ENCODE data around the gene CDK17. TPM values are rescaled to one million over a fixed set of nuclear protein-coding genes. Genes with fewer than 3 reads are reported as not detected.
A peak's percentile ranks its signal among the peaks of the same experiment; 100 is the strongest.

The CDK17 gene
- total and polyA plus RNA-seq, 12 donors = 8.5 to 32.4 (median 21.0) TPM

DNA sequence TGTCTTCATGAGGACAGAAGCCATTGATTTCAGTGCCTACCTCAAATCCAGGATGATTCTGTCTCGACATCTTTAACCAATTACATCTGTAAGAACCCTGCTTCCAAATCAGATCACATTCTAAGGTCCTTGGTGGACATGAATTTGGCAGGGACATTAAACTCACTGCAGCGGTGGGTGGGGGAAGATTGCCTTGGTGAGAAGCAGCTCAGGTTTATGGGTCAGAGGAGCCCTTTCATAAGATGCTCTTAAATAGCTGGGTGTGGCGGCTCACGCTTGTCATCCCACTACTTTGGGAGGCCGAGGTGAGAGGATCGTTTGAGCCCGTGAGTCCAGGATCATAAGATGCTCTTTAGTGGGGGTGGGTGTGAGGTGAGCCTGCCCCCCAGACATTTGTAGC, 163.2 kb downstream of the CDK17 start:
- Histone ChIP-seq H3K9me3 (no peaks in the 10 kb centered on the region), H3K4me3 (no peak overlapping the region), H3K27me3 (no peaks in the 10 kb centered on the region), H3K27ac (peak overlapping the region; percentile 41 to 86 (median 74)), H3K36me3 (peaks cover 0 to 14% (median 0%) of the 10 kb centered on the region in 9 donors), H3K4me1 (peaks cover 63 to 99% (median 92%) of the 10 kb centered on the region in 9 donors)
- TF ChIP-seq, protein P1, sequence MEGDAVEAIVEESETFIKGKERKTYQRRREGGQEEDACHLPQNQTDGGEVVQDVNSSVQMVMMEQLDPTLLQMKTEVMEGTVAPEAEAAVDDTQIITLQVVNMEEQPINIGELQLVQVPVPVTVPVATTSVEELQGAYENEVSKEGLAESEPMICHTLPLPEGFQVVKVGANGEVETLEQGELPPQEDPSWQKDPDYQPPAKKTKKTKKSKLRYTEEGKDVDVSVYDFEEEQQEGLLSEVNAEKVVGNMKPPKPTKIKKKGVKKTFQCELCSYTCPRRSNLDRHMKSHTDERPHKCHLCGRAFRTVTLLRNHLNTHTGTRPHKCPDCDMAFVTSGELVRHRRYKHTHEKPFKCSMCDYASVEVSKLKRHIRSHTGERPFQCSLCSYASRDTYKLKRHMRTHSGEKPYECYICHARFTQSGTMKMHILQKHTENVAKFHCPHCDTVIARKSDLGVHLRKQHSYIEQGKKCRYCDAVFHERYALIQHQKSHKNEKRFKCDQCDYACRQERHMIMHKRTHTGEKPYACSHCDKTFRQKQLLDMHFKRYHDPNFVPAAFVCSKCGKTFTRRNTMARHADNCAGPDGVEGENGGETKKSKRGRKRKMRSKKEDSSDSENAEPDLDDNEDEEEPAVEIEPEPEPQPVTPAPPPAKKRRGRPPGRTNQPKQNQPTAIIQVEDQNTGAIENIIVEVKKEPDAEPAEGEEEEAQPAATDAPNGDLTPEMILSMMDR (IDR thresholded peaks at IDR 0.05) = no peak
- ATAC-seq (no peak), DNase-seq (no peak)
- intact Hi-C loops (cut with DNase I) = loop anchor here in 5 of 10 donors (5.0 to 10.0 kb wide), 3 partner anchors 158 to 168 kb away; partner anchors contain the start of gene CDK17 (in 2 of the 5)
- 78 to 83% methylated on average over 7 of the region's 7 CpGs for WGBS, 2 donors

DNA sequence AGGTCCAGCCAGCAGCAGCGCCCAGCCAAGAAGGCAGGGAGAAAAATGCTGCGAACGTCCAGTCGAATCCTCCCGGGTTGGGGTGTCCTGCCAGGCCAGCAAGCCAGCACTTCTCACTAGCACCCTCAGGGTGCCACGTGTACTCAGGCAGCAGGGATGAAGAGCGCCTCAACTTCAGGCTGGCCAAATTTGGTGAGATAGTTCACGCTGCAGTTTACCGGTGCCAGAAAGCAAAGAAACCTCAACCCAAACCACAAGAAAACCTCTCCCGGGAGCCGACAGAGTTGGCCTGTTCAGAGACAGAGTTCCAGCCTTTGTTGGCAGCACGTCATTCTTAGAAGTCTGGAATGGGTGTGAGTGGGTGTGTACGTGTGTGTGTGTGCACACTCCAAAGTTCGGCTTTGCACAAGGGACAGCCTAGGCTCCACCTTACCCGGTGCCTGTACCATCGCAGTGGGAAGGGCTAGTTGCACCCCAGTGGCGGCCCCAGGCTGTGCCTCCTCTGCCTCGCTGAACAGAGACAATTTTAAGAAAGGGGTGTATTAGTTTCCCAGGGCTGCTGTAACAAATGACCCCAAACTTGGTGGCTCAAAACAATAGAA, 163.9 kb downstream of the CDK17 start:
- DNase-seq (peak; percentile 51 to 53), ATAC-seq (peak in 2 of 8 donors; percentile 4)
- Histone ChIP-seq H3K4me3 (no peak overlapping the region), H3K27me3 (no peaks in the 10 kb centered on the region), H3K36me3 (peaks cover 0 to 18% (median 0%) of the 10 kb centered on the region in 9 donors), H3K4me1 (peaks cover 61 to 92% (median 85%) of the 10 kb centered on the region in 9 donors), H3K27ac (peak overlapping the region; percentile 8 to 86 (median 74)), H3K9me3 (no peaks in the 10 kb centered on the region)
- TF ChIP-seq, protein P1 (IDR thresholded peaks at IDR 0.05) = no peak
- WGBS, 2 donors = 42 to 55% methylated on average over 18 of the region's 18 CpGs
- intact Hi-C loops (cut with DNase I) = loop anchor here in 5 of 10 donors (5.0 to 10.0 kb wide), 3 partner anchors 158 to 168 kb away; partner anchors contain the start of gene CDK17 (in 2 of the 5)

DNA sequence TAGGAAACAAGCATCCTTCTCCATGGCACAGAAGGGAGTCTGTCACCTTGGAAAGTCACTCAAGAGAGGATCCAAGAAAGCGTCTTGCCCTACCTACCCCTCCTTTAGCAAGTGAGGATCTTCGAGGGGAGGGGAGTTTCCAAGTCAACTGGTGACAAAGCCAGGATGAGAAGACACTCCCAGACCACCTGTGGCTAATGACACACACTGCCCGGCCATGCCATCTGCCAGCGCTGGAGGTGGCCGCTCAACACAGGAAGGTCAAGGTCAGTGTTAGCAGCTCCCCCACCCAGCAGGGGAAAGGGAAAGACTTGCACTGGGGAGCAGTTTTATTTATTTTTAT, 164.8 kb downstream of the CDK17 start:
- Histone ChIP-seq H3K27ac (peak overlapping the region in 9 of 10 donors; percentile 68 to 86 (median 79)), H3K36me3 (peaks cover 0 to 27% (median 0%) of the 10 kb centered on the region in 9 donors), H3K27me3 (no peaks in the 10 kb centered on the region), H3K4me3 (no peak overlapping the region), H3K9me3 (no peaks in the 10 kb centered on the region), H3K4me1 (peaks cover 57 to 83% (median 78%) of the 10 kb centered on the region in 9 donors)
- WGBS, 2 donors = 45 to 54% methylated on average over 5 of the region's 5 CpGs
- no peak for ATAC-seq
- no peak for DNase-seq
- intact Hi-C loops (cut with DNase I) = loop anchor here in 5 of 10 donors (5.0 to 10.0 kb wide), 3 partner anchors 159 to 169 kb away; partner anchors contain the start of gene CDK17 (in 2 of the 5)
- TF ChIP-seq, protein P1 (IDR thresholded peaks at IDR 0.05) = no peak

DNA sequence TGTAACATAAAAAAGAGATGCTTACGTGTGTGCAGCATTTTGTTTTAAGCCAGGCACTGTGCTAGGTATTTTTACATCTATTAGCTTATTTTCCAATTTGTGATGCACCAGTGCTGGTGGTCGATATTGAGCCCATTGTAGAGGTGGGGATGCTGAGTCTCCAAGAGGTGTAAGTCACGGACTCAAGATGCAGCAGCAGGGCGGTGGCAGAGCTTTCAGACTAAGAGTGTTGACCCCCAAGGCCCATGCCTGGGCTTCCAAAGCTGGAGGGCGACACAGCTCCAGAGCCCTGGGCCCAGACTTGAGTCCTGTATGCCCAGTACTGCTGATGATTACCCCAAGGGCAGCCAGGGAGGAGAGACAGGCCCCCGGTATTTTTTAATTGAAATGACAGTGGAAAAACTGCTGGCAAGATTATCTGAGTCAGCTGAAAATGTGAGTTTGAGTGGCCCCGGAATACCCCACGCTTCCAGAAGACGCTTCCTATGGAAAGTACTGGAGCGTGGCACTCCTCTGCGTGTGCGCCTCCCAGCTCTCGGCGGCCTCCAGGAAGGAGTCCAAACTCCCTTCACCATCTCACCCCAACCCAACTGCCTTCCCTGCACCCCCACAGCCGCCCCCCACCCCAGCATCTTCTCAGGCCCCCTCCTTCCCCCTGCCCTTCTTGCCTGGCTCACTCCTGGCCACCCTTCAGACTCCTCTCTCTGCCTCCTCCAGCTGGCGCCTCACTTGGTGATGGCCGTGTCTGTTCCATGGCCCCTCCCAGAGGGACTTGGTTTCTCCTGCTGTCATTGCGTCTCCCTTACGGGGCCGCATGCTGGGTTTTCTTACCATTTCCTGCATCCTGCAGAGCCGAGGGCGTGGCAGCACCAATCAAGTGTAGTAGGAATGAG, 165.4 kb downstream of the CDK17 start:
- DNase-seq (no peak), ATAC-seq (no peak)
- Histone ChIP-seq H3K4me3 (no peak overlapping the region), H3K9me3 (no peaks in the 10 kb centered on the region), H3K27me3 (no peaks in the 10 kb centered on the region), H3K36me3 (peaks cover 0 to 33% (median 0%) of the 10 kb centered on the region in 9 donors), H3K27ac (peak overlapping the region in 9 of 10 donors; percentile 68 to 86 (median 79)), H3K4me1 (peaks cover 55 to 80% (median 71%) of the 10 kb centered on the region in 9 donors)
- 70 to 75% methylated on average over 22 of the region's 22 CpGs for WGBS, 2 donors
- TF ChIP-seq, protein P1 (IDR thresholded peaks at IDR 0.05) = no peak
- intact Hi-C loops (cut with DNase I) = loop anchor here in 5 of 10 donors (5.0 to 10.0 kb wide), 3 partner anchors 160 to 170 kb away; partner anchors contain the start of gene CDK17 (in 2 of the 5)

Data from heart right ventricle (tissue), 16 donors.